ENCODE results near the gene MRPL12.
"Not testable (repeated sequence)": the region's sequence is repeated elsewhere in the genome, so short reads cannot be mapped to it uniquely, and the experiment has no call there.

The MRPL12 gene

GRCh38 chr17:81672504-81672903 is 30.7 kb upstream of the MRPL12 start:
- DNase-seq (ENCODE audit: insufficient read length, low spot score) (no peak), FAIRE-seq (no peak)
- TF ChIP-seq CTCF (IDR thresholded peaks at IDR 0.05; ENCODE audit: insufficient read depth, missing control alignments): no peak

- TF ChIP-seq CTCF (IDR thresholded peaks at IDR 0.05; ENCODE audit: insufficient read depth, missing control alignments): no peak
- DNase-seq (ENCODE audit: insufficient read length, low spot score) (no peak), FAIRE-seq (no peak)
These were observed 30.2 kb upstream of the MRPL12 start for GRCh38 chr17:81672954-81673353.

GRCh38 chr17:81673561-81674258 is 29.5 kb upstream of the MRPL12 start:
- no peak for TF ChIP-seq CTCF (IDR thresholded peaks at IDR 0.05; ENCODE audit: insufficient read depth, missing control alignments)
- DNase-seq (ENCODE audit: insufficient read length, low spot score): no peak
- no peak for FAIRE-seq

- TF ChIP-seq CTCF (IDR thresholded peaks at IDR 0.05; ENCODE audit: insufficient read depth, missing control alignments): peak; percentile 44
- DNase-seq (ENCODE audit: insufficient read length, low spot score); FAIRE-seq: not testable (repeated sequence)
These were observed 27.5 kb upstream of the MRPL12 start for GRCh38 chr17:81675515-81676221.

- no peak for TF ChIP-seq CTCF (IDR thresholded peaks at IDR 0.05; ENCODE audit: insufficient read depth, missing control alignments)
- no peak for FAIRE-seq
- no peak for DNase-seq (ENCODE audit: insufficient read length, low spot score)
These were observed 26.3 kb upstream of the MRPL12 start for GRCh38 chr17:81676906-81677305.

GRCh38 chr17:81680150-81680549 is 23.0 kb upstream of the MRPL12 start:
- TF ChIP-seq CTCF (IDR thresholded peaks at IDR 0.05; ENCODE audit: insufficient read depth, missing control alignments): no peak
- no peak for DNase-seq (ENCODE audit: insufficient read length, low spot score)
- FAIRE-seq: no peak

GRCh38 chr17:81681672-81682071 is 21.5 kb upstream of the MRPL12 start:
- FAIRE-seq (no peak), DNase-seq (ENCODE audit: insufficient read length, low spot score) (no peak)
- TF ChIP-seq CTCF (IDR thresholded peaks at IDR 0.05; ENCODE audit: insufficient read depth, missing control alignments): no peak
